ENCODE measurements around the gene TULP4.

- TF ChIP-seq CTCF (tag by site-specific recombination; IDR thresholded peaks at IDR 0.05) (no peak), ZNF140 (tag by site-specific recombination; IDR thresholded peaks at IDR 0.05) (no peak), ZBTB49 (tag by site-specific recombination; IDR thresholded peaks at IDR 0.05; ENCODE audit: low read depth) (no peak), ZNF362 (tag by site-specific recombination; IDR thresholded peaks at IDR 0.05) (no peak), GFI1B (tag by site-specific recombination; IDR thresholded peaks at IDR 0.05) (no peak), ZNF777 (tag by site-specific recombination; IDR thresholded peaks at IDR 0.05; ENCODE audit: borderline replicate concordance) (no peak), ZNF157 (tag by site-specific recombination; IDR thresholded peaks at IDR 0.05) (no peak), TRIM28 (IDR thresholded peaks at IDR 0.05; ENCODE audit: borderline replicate concordance, low read length) (no peak), ZNF26 (tag by site-specific recombination; IDR thresholded peaks at IDR 0.05) (no peak), ZNF274 (IDR thresholded peaks at IDR 0.05; ENCODE audit: low read length) (no peak), ZNF274 (tag by site-specific recombination; IDR thresholded peaks at IDR 0.05; ENCODE audit: borderline replicate concordance) (no peak), ZNF138 (tag by site-specific recombination; IDR thresholded peaks at IDR 0.05; ENCODE audit: borderline replicate concordance) (no peak), ZNF292 (tag by site-specific recombination; IDR thresholded peaks at IDR 0.05; ENCODE audit: borderline replicate concordance, low read depth) (no peak)
- TF ChIP-seq, protein P1, sequence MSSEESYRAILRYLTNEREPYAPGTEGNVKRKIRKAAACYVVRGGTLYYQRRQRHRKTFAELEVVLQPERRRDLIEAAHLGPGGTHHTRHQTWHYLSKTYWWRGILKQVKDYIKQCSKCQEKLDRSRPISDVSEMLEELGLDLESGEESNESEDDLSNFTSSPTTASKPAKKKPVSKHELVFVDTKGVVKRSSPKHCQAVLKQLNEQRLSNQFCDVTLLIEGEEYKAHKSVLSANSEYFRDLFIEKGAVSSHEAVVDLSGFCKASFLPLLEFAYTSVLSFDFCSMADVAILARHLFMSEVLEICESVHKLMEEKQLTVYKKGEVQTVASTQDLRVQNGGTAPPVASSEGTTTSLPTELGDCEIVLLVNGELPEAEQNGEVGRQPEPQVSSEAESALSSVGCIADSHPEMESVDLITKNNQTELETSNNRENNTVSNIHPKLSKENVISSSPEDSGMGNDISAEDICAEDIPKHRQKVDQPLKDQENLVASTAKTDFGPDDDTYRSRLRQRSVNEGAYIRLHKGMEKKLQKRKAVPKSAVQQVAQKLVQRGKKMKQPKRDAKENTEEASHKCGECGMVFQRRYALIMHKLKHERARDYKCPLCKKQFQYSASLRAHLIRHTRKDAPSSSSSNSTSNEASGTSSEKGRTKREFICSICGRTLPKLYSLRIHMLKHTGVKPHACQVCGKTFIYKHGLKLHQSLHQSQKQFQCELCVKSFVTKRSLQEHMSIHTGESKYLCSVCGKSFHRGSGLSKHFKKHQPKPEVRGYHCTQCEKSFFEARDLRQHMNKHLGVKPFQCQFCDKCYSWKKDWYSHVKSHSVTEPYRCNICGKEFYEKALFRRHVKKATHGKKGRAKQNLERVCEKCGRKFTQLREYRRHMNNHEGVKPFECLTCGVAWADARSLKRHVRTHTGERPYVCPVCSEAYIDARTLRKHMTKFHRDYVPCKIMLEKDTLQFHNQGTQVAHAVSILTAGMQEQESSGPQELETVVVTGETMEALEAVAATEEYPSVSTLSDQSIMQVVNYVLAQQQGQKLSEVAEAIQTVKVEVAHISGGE (tag by site-specific recombination; conservative IDR thresholded peaks at IDR 0.05; ENCODE audit: low read depth) = no peak
Observed at GRCh38 chr6:158372574-158372973, 60.3 kb downstream of the TULP4 start.

Data from HEK293 (cell line).